HCT116 (cell line): ENCODE results near the gene ECE1. TPM values are rescaled to one million over a fixed set of nuclear protein-coding genes. Genes with fewer than 3 reads are reported as not detected.
A peak's percentile ranks its signal among the peaks of the same experiment; 100 is the strongest.

ENCODE experiments used
- ATAC-seq: fragments of 200-7000 bp; cut with Tn5 transposase; 2 replicates; pipeline ENCODE4 v1.9.1; 2020; ENCODE audit warnings: mild to moderate bottlenecking, moderate library complexity
- BruUV-seq: library from RNA; stranded (reverse); fragments of 400-500 nt; replicated peaks from 2 replicates; lab custom pipeline; 2021; lab: Mats Ljungman, UMichigan
- CTCF ChIA-PET: fragments of 300-600 bp; sonication (Branson Sonifier 250); formaldehyde crosslinking; loops from one replicate; lab custom pipeline; 2021; ENCODE audit warnings: antibody characterized with exemption; lab: Charles Lee
- POLR2A ChIA-PET: fragments of 300-600, 350-600 bp; sonication (Branson Sonifier 250); formaldehyde crosslinking; loops from one replicate; lab custom pipeline; 2021; ENCODE audit warnings: antibody characterized with exemption; lab: Charles Lee
- RAD21 ChIA-PET, 2 experiments: fragments of 300-600 bp; sonication (Branson Sonifier 250); formaldehyde crosslinking; loops; one replicate each; lab custom pipeline; 2023; ENCODE audit warnings: low total read pairs in 2 of 2; ENCODE audit not compliant: uncharacterized antibody in 2 of 2, unreplicated experiment in 2 of 2, low non-redundant PET in 1 of 2; lab: Charles Lee
- DNase-seq: peaks from one replicate; pipeline ENCODE4 v3.0.0-alpha.2; 2010; ENCODE audit warnings: low read depth, low spot score
- H2AFZ ChIP-seq: fragments of 200-600 bp; shearing (Covaris generic), sonication (generic); 2 replicates; pipeline ENCODE4 v1.6.1; 2017; ENCODE audit warnings: low read depth, mixed run types, mixed read lengths, antibody characterized with exemption, low read length; ENCODE audit not compliant: poor library complexity, severe bottlenecking
- H3K27ac ChIP-seq: 2 replicates; pipeline ENCODE4 v1.5.1; 2012; ENCODE audit warnings: low read depth, low read length
- H3K27me3 ChIP-seq: fragments of 200-600 bp; sonication (generic); 2 replicates; pipeline ENCODE4 v1.6.1; 2016; ENCODE audit warnings: mixed run types, low read length, mixed read lengths; ENCODE audit not compliant: insufficient read depth
- H3K36me3 ChIP-seq, 2 experiments: fragments of 200-500 bp in 1 of 2; fragments of 200-600 bp in 1 of 2; sonication (Bioruptor generic) in 1 of 2; sonication (generic) in 1 of 2; 2 replicates each; pipeline versions ENCODE4 v1.5.1 to v1.6.1; 2014 to 2016; ENCODE audit warnings: low read length in 2 of 2, inconsistent platforms in 1 of 2, mixed read lengths in 1 of 2, mixed run types in 1 of 2; ENCODE audit not compliant: insufficient read depth in 2 of 2, control insufficient read depth in 1 of 2
- H3K4me1 ChIP-seq, 2 experiments: fragments of 200-600 bp in 1 of 2; sonication (generic) in 1 of 2; 2 replicates each; pipeline versions ENCODE4 v1.5.1 to v1.6.1; 2012 to 2017; ENCODE audit warnings: low read length in 2 of 2, inconsistent platforms in 1 of 2, mild to moderate bottlenecking in 1 of 2, mixed read lengths in 1 of 2, mixed run types in 1 of 2, moderate library complexity in 1 of 2; ENCODE audit not compliant: insufficient read depth in 2 of 2, control insufficient read depth in 1 of 2
- H3K4me2 ChIP-seq: fragments of 200-600 bp; sonication (generic); 2 replicates; pipeline ENCODE4 v1.6.1; 2017; ENCODE audit warnings: mixed run types, low read length, mixed read lengths
- H3K4me3 ChIP-seq, 2 experiments: fragments of 200-600 bp in 1 of 2; sonication (generic) in 1 of 2; replicated peaks in 1 of 2; 2 replicates each; pipeline ENCODE4 v1.5.1; 2011 to 2016; ENCODE audit warnings: low read length in 2 of 2, control low read depth in 1 of 2, low read depth in 1 of 2, mild to moderate bottlenecking in 1 of 2, mixed read lengths in 1 of 2, mixed run types in 1 of 2
- H3K79me2 ChIP-seq: fragments of 200-600 bp; sonication (generic); 2 replicates; pipeline ENCODE4 v1.6.1; 2017; ENCODE audit warnings: mild to moderate bottlenecking, mixed run types, low read length, moderate library complexity, mixed read lengths; ENCODE audit not compliant: insufficient read depth
- H3K9ac ChIP-seq: fragments of 200-600 bp; sonication (generic); 2 replicates; pipeline ENCODE4 v1.6.1; 2016; ENCODE audit warnings: low read length, mixed read lengths
- H3K9me2 ChIP-seq: fragments of 200-600 bp; sonication (generic), shearing (Covaris generic); 2 replicates; pipeline ENCODE4 v1.6.1; 2017; ENCODE audit warnings: mixed run types, mild to moderate bottlenecking, moderate library complexity; ENCODE audit not compliant: insufficient read depth
- H3K9me3 ChIP-seq, 2 experiments: fragments of 200-500 bp in 1 of 2; fragments of 200-600 bp in 1 of 2; sonication (Bioruptor generic) in 1 of 2; sonication (generic) in 1 of 2; 2 replicates each; pipeline ENCODE4 v1.6.1; 2014 to 2017; ENCODE audit warnings: low read length in 2 of 2, mixed read lengths in 2 of 2, inconsistent platforms in 1 of 2, low read depth in 1 of 2, mild to moderate bottlenecking in 1 of 2, mixed run types in 1 of 2, moderate library complexity in 1 of 2; ENCODE audit not compliant: control insufficient read depth in 1 of 2, insufficient read depth in 1 of 2
- H4K20me1 ChIP-seq: fragments of 200-600 bp; sonication (generic), shearing (Covaris generic); 2 replicates; pipeline ENCODE4 v1.6.1; 2017; ENCODE audit warnings: mixed run types, mild to moderate bottlenecking, moderate library complexity; ENCODE audit not compliant: insufficient read depth
- CEBPB ChIP-seq: IDR thresholded peaks from 2 replicates; pipeline ENCODE4 v1.6.1; 2012; ENCODE audit warnings: low read depth
- EZH2 ChIP-seq: fragments of 200-600 bp; sonication (generic); IDR thresholded peaks from 2 replicates; pipeline ENCODE4 v1.6.1; 2017; ENCODE audit warnings: antibody characterized with exemption, mixed run types
- JUND ChIP-seq: IDR thresholded peaks from 2 replicates; pipeline ENCODE4 v1.6.1; 2012
- POLR2AphosphoS5 ChIP-seq: IDR thresholded peaks from 2 replicates; pipeline ENCODE4 v1.6.1; 2011; ENCODE audit warnings: mild to moderate bottlenecking, low read depth, low read length, moderate library complexity
- RAD21 ChIP-seq: IDR thresholded peaks from 2 replicates; pipeline ENCODE4 v1.6.1; 2012; ENCODE audit warnings: low read depth, mild to moderate bottlenecking
- SRF ChIP-seq: IDR thresholded peaks from 2 replicates; pipeline ENCODE4 v1.6.1; 2012; ENCODE audit warnings: low read depth
- YY1 ChIP-seq: IDR thresholded peaks from 2 replicates; pipeline ENCODE4 v1.6.1; 2011; ENCODE audit warnings: low read length, low read depth, moderate library complexity, mild to moderate bottlenecking; ENCODE audit not compliant: insufficient replicate concordance; ENCODE audit errors: extremely low read depth
- ZFX ChIP-seq: fragments of 450-650 bp; IDR thresholded peaks from 2 replicates; pipeline ENCODE4 v1.6.1; 2017
- intact Hi-C: fragments of 100-400 bp; cut with micrococcal nuclease; formaldehyde crosslinking; loops from 2 replicates; pipeline ENCODE4 v1.10.0; 2022
- total RNA-seq: library from RNA; stranded (reverse); gene quantifications from one replicate; pipeline ENCODE4 v1.2.1, GENCODE V29; 2021; ENCODE audit not compliant: unreplicated experiment
- TF ChIP-seq, protein P1 (sequence below), 3 experiments: fragments of 200-600 bp in 1 of 3; sonication (generic) in 1 of 3; IDR thresholded peaks in 2 of 3; conservative IDR thresholded peaks in 1 of 3; 2 replicates each; pipeline ENCODE4 v1.5.1; 2012 to 2017; ENCODE audit warnings: low read depth in 2 of 3, low read length in 2 of 3, antibody characterized with exemption in 1 of 3, borderline replicate concordance in 1 of 3, control low read depth in 1 of 3, mild to moderate bottlenecking in 1 of 3, mixed read lengths in 1 of 3, mixed run types in 1 of 3, moderate library complexity in 1 of 3; ENCODE audit not compliant: insufficient read depth in 1 of 3
- TF ChIP-seq, protein P2 (sequence below): IDR thresholded peaks from 2 replicates; pipeline ENCODE4 v1.6.1; 2012; ENCODE audit warnings: low read depth

ECE1 gene
- total RNA-seq, 1 experiment from 2014 or later: 66.8 TPM

DNA sequence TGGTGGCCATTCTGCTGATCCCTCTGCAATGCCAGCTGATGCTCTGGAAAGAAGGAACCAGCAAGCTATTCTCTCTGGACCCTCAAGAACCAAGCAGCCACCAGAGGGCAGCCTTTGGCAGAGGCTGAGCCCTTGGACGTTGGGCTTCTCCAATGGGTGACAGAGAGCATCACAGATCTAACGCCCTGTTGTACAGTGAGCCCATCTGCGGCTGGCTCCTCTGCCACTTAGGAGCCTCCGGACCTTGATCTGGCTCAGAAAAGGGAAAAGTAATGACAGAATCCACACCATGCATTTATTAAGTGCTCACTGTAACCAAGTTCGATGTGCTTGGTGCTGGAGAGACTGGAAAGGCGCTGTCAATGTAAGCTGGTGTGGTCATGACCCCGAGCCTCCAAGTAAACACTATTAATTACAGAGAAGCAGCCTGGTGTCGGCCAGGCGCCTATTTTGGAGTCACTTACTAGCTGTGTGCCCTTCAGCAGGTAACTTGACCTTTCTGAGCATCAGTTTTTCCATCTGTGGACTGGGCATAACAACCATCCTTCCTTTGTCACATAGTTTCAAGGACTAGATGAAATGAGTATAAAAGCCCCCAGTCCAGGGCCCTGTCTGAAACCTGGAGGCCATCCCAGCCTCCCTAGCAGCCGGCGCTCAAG, 34.9 kb downstream of the ECE1 start:
- POLR2A ChIA-PET: interaction anchor here (0.8 kb wide), 1 partner anchor 113 kb away, joined by 3 read pairs; no protein-coding TSS in a partner anchor

More for the DNA sequence above, 34.9 kb downstream of the ECE1 start:
- CTCF ChIA-PET: interaction anchor here (0.6 to 3.0 kb wide), 26 partner anchors 8 to 320 kb away, joined by 3 to 94 read pairs (median 4); no protein-coding TSS in a partner anchor
- Histone ChIP-seq H3K4me2 (no peak overlapping the region), H3K27me3 (no peaks in the 10 kb centered on the region), H2AFZ (no peak overlapping the region), H3K4me3 (no peak overlapping the region), H3K9me3 (no peaks in the 10 kb centered on the region), H3K36me3 (peaks cover 3 to 11% of the 10 kb centered on the region in 2 experiments; a peak in 1 of 4 replicates), H3K79me2 (no peaks in the 10 kb centered on the region), H3K9me2 (no peaks in the 10 kb centered on the region), H3K4me1 (peaks cover 14% of the 10 kb centered on the region in 2 experiments), H4K20me1 (no peaks in the 10 kb centered on the region), H3K9ac (no peak overlapping the region), H3K27ac (no peak overlapping the region)
- DNase-seq: peak; percentile 68
- RAD21 ChIA-PET: interaction anchor here (0.7 to 3.0 kb wide), 10 partner anchors 15 to 558 kb away, joined by 3 to 35 read pairs (median 6); no protein-coding TSS in a partner anchor
- BruUV-seq: no TSS peak
- intact Hi-C loops: loop anchor here (1.0 kb wide), 2 partner anchors 39 to 113 kb away; no protein-coding TSS in a partner anchor
- TF ChIP-seq POLR2AphosphoS5 (no peak), EZH2 (no peak), JUND (no peak), CEBPB (no peak), YY1 (peak; percentile 20), ZFX (no peak), RAD21 (peak; percentile 93), SRF (no peak)
- TF ChIP-seq, protein P1, sequence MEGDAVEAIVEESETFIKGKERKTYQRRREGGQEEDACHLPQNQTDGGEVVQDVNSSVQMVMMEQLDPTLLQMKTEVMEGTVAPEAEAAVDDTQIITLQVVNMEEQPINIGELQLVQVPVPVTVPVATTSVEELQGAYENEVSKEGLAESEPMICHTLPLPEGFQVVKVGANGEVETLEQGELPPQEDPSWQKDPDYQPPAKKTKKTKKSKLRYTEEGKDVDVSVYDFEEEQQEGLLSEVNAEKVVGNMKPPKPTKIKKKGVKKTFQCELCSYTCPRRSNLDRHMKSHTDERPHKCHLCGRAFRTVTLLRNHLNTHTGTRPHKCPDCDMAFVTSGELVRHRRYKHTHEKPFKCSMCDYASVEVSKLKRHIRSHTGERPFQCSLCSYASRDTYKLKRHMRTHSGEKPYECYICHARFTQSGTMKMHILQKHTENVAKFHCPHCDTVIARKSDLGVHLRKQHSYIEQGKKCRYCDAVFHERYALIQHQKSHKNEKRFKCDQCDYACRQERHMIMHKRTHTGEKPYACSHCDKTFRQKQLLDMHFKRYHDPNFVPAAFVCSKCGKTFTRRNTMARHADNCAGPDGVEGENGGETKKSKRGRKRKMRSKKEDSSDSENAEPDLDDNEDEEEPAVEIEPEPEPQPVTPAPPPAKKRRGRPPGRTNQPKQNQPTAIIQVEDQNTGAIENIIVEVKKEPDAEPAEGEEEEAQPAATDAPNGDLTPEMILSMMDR (IDR thresholded peaks at IDR 0.05 in 2 of 3, conservative IDR thresholded peaks at IDR 0.05 in 1 of 3; ENCODE audit: borderline replicate concordance in 1 of 3, insufficient read depth in 1 of 3, low read depth in 2 of 3, low read length in 2 of 3): peak; percentile 86 to 92 (median 86)
- TF ChIP-seq, protein P2, sequence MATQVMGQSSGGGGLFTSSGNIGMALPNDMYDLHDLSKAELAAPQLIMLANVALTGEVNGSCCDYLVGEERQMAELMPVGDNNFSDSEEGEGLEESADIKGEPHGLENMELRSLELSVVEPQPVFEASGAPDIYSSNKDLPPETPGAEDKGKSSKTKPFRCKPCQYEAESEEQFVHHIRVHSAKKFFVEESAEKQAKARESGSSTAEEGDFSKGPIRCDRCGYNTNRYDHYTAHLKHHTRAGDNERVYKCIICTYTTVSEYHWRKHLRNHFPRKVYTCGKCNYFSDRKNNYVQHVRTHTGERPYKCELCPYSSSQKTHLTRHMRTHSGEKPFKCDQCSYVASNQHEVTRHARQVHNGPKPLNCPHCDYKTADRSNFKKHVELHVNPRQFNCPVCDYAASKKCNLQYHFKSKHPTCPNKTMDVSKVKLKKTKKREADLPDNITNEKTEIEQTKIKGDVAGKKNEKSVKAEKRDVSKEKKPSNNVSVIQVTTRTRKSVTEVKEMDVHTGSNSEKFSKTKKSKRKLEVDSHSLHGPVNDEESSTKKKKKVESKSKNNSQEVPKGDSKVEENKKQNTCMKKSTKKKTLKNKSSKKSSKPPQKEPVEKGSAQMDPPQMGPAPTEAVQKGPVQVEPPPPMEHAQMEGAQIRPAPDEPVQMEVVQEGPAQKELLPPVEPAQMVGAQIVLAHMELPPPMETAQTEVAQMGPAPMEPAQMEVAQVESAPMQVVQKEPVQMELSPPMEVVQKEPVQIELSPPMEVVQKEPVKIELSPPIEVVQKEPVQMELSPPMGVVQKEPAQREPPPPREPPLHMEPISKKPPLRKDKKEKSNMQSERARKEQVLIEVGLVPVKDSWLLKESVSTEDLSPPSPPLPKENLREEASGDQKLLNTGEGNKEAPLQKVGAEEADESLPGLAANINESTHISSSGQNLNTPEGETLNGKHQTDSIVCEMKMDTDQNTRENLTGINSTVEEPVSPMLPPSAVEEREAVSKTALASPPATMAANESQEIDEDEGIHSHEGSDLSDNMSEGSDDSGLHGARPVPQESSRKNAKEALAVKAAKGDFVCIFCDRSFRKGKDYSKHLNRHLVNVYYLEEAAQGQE: no peak
- peak; percentile 96 for ATAC-seq
